Dedifferentiated amniotic fluid mesenchymal stem cell (primary cell): ENCODE measurements around the gene PNRC1.
"Not testable (repeated sequence)": the region's sequence is repeated elsewhere in the genome, so short reads cannot be mapped to it uniquely, and the experiment has no call there.

Experiments
- DNase-seq: peaks from one replicate; pipeline ENCODE4 v3.0.0-alpha.2; 2016; ENCODE audit errors: extremely low spot score

PNRC1 gene

DNA sequence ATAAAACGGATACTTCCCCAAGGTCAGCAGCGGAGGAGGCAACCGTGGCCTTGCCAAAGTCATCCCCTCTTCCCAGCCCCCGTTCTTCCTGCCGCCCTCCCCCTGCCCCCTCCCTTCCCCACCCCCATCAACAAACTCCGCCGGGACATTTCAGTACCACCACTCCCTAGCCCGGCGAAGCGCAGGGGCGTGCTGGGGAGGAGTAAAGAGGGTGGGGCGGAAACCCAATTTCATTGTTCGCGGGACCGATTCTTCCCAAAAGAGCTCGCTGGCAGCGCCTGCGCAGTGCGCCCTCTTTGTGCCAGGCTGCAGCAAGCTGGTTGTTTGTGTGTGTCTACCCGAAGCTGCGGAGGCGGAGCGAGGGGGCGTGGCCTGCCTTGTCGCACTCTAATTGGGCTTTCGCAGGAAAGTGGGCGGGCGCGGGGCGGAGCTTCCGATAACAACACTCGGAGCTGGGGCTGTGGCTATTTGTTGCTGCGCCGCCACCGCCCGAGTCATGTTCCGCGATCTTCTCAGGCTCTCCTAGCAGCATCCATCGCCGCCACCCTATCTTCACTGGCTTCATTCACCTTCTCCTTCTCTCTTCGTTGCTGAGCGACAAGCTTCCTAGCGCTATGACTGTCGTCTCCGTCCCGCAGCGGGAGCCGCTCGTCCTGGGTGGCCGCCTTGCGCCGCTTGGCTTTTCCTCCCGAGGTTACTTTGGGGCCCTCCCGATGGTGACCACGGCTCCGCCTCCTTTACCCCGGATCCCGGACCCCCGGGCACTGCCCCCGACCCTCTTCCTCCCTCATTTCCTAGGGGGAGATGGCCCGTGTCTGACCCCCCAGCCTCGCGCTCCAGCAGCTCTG, at the start of gene PNRC1:
Gene PNRC1 (plus strand): TSS at position 471 of the 848 bp plus-strand sequence. CDS start 144 bp downstream, at position 615.
- peak; percentile 99 for DNase-seq

- no peak for DNase-seq
Observed at GRCh38 chr6:89032599-89032998, 48.0 kb upstream of the PNRC1 start.

DNA sequence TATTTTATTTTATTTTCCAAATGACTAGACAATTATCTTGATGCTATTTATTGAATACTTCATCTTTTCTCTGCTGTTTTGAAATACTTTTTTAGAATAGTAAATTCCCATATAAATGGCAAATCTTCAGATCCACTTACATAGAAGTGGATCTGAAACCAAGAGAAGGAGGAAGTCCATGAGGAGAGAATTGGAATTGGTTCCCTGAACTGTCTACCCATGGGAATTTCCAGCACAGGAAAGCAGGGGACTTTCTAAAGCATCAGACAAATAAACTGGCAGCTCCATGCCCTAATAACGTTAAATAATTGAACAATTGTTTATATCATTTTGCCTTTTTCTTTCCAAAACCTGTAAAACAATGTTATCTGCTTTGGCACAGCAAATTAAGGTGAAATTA, 47.1 kb upstream of the PNRC1 start:
- no peak for DNase-seq

DNA sequence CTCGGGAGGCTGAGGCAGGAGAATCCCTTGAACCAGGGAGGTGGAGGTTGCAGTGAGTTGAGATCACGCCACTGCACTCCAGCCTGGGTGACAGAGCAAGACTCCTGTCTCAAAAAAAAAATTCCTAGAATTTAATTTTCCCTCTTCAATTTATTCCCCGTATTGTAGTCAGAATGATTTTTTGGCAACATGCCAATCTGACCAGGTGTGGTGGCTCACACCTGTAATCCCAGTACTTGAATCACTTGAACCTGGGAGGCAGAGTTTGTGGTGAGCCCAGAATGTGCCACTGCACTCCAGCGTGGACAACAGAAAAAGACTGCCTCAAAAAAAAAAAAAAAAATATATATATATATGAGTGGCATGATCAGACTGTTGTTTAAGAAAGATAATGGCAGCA, 46.4 kb upstream of the PNRC1 start:
- not testable (repeated sequence) for DNase-seq

DNA sequence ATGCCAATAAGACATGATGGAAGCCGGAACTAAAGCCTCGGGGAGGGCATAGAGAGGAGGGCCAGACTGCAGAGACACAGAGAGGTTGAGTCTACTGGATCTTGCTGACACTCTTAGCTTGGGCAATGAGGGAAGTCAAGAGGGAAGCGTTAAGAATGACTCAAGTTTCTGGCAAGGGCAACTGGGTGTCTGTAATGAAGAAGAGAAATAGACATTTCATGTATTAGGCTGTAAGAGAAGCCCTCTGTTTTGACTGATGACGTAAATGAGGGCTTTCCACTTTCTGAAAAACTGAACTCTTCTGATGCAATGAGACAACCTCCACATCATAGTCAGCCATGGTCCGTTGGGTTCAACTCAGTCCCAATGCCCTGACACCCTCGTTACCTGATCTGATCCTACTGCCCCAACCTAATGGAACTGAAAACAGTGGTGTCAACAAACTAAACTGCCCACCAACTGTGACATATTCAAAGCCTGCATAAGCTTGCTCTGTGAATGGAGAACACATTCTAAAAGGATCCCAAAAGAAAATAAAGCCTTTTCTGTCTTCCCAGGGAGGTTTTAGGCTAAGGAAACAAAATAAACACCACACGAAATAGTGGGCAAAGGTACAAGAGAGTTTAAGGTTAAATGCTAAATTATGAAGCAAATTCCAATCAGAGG, 45.8 kb upstream of the PNRC1 start:
- DNase-seq: peak; percentile 42

DNA sequence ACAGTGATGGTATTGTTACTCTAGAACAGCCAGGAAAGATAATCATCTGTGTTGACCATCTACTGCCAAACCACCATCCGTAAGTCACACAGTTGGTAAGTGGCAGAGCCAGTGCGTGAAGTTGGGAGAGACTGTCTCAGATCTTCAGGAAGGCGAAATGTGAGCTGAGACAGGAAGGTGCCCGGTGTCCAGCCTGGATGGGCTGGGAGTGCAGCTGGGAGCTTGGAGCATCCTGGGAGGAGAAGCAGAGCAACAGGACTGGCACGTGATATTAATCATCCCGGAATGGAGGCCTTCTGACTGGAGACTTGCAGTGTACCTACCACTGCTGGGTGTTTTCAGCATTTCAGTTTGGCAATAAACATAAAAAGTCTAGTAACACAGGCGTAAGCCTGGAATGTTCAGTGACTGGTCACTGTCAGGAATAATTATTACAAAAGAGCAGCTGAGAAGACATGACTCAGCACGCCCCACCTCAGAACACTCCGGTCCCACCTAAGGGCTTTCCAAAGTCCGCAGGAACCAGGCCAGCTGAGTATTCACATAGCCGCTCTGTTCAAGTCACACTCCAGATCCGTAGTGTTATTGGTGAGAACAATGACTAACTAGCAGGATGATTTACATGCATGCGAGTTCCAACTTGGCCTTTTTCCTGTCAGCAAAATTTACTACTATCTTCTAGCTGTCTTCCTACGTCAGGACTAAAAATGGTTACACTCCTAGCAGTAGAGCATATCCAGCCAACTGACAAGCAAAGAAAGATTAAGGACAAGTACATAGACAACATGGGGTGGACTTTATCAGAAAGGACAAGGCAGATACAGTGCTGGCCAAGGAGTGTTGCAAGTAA, 45.1 kb upstream of the PNRC1 start:
- peak; percentile 87 for DNase-seq

DNA sequence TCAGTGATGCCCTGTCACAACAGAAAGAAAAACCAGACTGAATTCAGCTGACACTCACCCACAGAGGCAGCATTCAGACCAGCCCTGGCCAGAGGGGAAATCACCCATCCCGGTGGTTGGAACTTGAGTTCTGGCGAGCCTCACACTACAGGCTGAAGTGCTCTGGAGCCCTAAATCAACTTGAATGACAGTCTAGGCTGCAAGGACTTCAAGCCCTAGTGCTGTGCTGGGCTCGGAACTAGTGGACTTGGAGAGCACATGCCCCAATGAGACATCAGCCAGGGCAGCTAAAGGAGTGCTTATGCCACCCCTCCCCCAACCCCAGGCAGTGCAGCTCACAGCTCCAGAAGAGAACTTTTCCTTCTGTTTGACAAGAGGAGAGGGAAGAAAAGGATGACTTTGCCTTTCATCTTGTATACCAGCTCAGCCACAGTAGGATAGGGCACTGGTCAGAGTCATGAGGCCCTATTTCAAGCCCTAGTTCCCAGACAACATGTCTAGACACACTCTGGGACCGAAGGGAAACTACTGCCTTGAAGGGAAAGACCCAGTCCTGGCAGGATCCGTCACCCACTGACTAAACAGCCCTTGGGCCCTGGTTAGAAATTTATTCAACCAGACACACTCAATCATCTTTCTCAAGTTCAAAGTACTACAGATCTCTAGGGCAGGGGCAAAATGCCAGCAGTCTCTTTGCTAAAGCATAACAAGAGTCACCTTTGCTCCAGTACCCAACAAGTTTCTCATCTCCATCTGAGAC, 43.2 kb upstream of the PNRC1 start:
- no peak for DNase-seq

GRCh38 chr6:89037901-89038293, 42.7 kb upstream of the PNRC1 start:
- not testable (repeated sequence) for DNase-seq

DNA sequence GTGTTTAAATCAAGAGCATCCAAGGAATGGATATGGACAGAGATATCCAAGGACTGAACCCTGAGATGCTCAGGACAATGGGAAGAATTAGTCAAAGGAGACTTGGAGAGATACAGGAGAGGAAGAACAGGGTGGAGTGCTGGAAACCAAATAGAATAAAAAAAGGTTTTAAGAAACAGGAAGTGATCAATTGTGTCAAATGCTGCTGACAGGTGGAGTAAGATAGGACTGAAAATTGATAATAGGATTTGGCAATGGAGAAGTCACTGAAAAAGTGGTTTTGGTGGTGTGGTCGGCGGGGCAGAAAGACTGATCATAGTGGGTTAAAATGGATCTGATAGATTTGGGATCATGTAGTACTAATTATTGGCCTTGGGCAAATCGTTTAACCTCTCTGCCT, 37.9 kb upstream of the PNRC1 start:
- no peak for DNase-seq

GRCh38 chr6:89044328-89045010, 36.1 kb upstream of the PNRC1 start:
- DNase-seq: no peak

DNA sequence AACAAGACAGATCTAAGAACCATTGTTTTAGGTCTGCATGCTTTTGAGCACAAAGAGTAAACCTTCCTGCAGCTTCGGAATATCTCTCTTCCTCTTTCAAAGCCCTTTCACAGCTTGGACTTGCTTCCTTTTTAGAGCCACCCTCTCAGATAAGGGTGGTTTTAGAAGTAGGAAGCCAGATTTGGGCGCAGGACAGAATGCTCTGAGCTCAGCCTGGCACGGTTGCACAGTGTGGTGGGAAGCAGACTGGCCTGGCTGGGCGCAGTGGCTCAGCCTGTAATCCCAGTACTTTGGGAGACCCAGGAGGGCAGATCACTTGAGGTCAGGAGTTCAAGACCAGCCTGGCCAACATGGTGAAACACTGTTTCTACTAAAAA, 35.6 kb upstream of the PNRC1 start:
- no peak for DNase-seq

DNA sequence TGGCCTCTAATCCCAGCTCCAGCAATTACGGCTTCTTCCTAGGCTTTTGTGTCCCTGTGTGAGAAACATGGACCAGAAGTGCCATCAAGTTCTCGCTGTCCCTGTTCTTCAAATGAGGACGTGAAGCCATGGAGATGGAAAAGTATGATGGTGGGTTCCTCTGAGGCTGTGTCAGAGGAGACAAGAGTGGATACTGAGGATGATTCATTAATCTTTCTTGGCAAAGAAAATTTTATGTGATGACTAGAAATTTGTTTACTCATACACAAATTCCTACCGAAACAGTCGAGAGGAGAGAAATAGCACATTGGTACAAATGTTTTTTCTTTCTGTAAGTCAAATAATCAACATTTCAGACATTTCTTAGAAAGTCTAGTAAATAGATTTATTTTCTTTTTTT, 35.0 kb upstream of the PNRC1 start:
- DNase-seq: no peak

DNA sequence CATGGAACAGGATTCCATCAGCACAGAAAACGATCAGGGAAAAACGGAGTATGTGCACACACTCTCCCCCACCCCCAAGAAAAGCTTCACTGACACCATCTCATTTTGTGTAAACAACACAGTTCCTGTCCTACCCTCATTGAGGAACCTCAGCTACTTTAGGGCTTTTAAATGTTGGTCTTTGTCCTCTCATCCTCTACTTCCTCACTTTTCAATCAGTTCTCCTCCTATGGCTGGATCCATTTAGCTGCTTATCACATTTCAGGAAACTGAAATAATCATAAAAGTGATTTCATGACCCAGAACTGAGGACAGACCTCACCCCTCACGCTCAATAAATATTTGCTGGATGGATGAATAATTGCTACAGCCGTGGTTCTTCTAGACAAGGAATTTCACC, 33.1 kb upstream of the PNRC1 start:
- no peak for DNase-seq

GRCh38 chr6:89048288-89048923, 32.1 kb upstream of the PNRC1 start:
- no peak for DNase-seq

- no peak for DNase-seq
Observed at GRCh38 chr6:89048985-89049384, 31.6 kb upstream of the PNRC1 start.

- DNase-seq: peak; percentile 89
Observed at GRCh38 chr6:89050155-89050554, 30.4 kb upstream of the PNRC1 start.

- no peak for DNase-seq
Observed at GRCh38 chr6:89050697-89051096, 29.9 kb upstream of the PNRC1 start.

DNA sequence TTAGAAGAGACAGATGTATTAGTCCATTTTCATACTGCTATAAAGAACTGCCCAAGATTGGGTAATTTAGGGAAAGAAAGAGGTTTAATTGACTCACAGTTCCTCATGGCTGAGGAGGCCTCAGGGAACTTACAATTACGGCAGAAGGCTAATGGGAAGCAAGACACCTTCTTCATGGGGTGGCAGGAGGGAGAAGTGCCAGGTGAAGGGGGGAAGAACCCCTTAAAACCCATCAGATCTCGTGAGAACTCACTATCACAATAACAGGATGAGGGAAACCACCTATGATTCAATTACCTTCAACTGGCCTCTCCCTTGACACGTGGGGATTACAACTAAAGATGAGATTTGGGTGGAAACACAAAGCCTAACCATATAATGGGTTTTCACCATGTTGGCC, 28.9 kb upstream of the PNRC1 start:
- no peak for DNase-seq

GRCh38 chr6:89054208-89054607, 26.3 kb upstream of the PNRC1 start:
- no peak for DNase-seq

- DNase-seq: no peak
Observed at GRCh38 chr6:89057759-89058158, 22.8 kb upstream of the PNRC1 start.

DNA sequence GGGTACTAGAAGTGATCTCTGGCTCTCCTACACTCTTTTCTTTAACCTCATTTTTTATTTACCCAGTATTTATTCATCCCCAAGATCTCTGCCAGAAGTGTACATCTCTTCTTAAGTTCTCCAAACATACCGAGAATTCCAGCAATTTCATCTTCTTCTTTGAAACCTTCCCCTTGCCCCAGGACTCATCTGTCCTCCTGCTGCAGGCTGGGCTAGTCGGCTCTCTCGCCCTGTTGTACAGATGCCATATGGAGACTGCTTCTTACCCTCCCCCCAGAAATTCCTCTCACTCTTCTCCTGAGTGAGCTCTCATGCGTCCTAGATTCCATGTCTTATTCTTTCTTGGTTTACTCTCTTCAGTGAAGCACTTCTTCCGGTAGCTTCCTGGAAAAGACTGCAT, 21.9 kb upstream of the PNRC1 start:
- DNase-seq: no peak
